A549 (cell line): Measurements from ENCODE around the gene CA9. TPM values are rescaled to one million over a fixed set of nuclear protein-coding genes. Genes with fewer than 3 reads are reported as not detected.

ENCODE experiments used
- ATAC-seq, 2 experiments: fragments of 200-7000 bp in 1 of 2; fragments of >200 bp in 1 of 2; cut with Nextera tagmentation in 1 of 2; cut with Tn5 transposase in 1 of 2; 3 replicates each; pipeline versions ENCODE4 v1.8.0 to v1.9.1; 2018 to 2020; ENCODE audit warnings: mild to moderate bottlenecking in 1 of 2, moderate library complexity in 1 of 2
- CTCF ChIA-PET: fragments of 300-600 bp; sonication (Branson Sonifier 250); formaldehyde crosslinking; extraction: SDS; loops from one replicate; lab custom pipeline; 2021; ENCODE audit warnings: antibody characterized with exemption, inconsistent platforms; lab: Yijun Ruan, JAX
- POLR2A ChIA-PET: fragments of 350-600 bp; formaldehyde crosslinking; extraction: SDS; loops from one replicate; lab custom pipeline; 2021; ENCODE audit warnings: antibody characterized with exemption, inconsistent platforms; lab: Yijun Ruan, JAX
- DNase-seq, 2 experiments: peaks; one replicate each; pipeline versions ENCODE4 v3.0.0 to v3.0.0-alpha.2; 2011 to 2016; ENCODE audit warnings: low read depth in 1 of 2, low spot score in 1 of 2
- FAIRE-seq: peaks from 2 replicates; lab custom pipeline; 2011; peaks lifted over from hg19 to GRCh38; lab: Jason Lieb, UNC
- H3K27ac ChIP-seq, 2 experiments: fragments of >200 bp; sonication (Bioruptor Twin); formaldehyde crosslinking; 3 replicates each; pipeline ENCODE4 v1.5.1; 2016 to 2017
- H3K4me1 ChIP-seq: fragments of >200 bp; sonication (Bioruptor Twin); formaldehyde crosslinking; 3 replicates; pipeline ENCODE4 v1.6.1; 2016
- H3K4me2 ChIP-seq: fragments of >200 bp; sonication (Bioruptor Twin); formaldehyde crosslinking; 3 replicates; pipeline ENCODE4 v1.6.1; 2016
- H3K4me3 ChIP-seq: fragments of >200 bp; sonication (Bioruptor Twin); formaldehyde crosslinking; 3 replicates; pipeline ENCODE4 v1.5.1; 2016
- H3K9me3 ChIP-seq: fragments of >200 bp; sonication (Bioruptor Twin); formaldehyde crosslinking; 3 replicates; pipeline ENCODE4 v1.6.1; 2016
- ATOH8 ChIP-seq: fragments of 250-450 bp; sonication (Bioruptor Pico); IDR thresholded peaks from 2 replicates; pipeline ENCODE4 v1.5.0; 2020; ENCODE audit warnings: low read depth, mild to moderate bottlenecking, moderate library complexity
- ESRRA ChIP-seq: fragments of 150-350 bp; IDR thresholded peaks from 2 replicates; pipeline ENCODE4 v1.6.1; 2014; ENCODE audit warnings: mild to moderate bottlenecking, low read length, borderline replicate concordance
- FOXS1 ChIP-seq: fragments of 250-450 bp; sonication (Bioruptor Pico); IDR thresholded peaks from 2 replicates; pipeline ENCODE4 v1.5.0; 2020; ENCODE audit warnings: mild to moderate bottlenecking, moderate library complexity
- HES2 ChIP-seq: fragments of >200 bp; sonication (Bioruptor Twin); formaldehyde crosslinking; IDR thresholded peaks from 2 replicates; pipeline ENCODE4 v1.6.1; 2016
- HEYL ChIP-seq: fragments of 250-450 bp; sonication (Bioruptor Pico); IDR thresholded peaks from 2 replicates; pipeline ENCODE4 v1.8.0; 2021; ENCODE audit warnings: mild to moderate bottlenecking, moderate library complexity
- HMGXB4 ChIP-seq: fragments of 250-450 bp; sonication (Bioruptor Pico); IDR thresholded peaks from 2 replicates; pipeline ENCODE4 v1.5.0; 2021; ENCODE audit warnings: mild to moderate bottlenecking, moderate library complexity, borderline replicate concordance
- HOXA7 ChIP-seq: fragments of 250-450 bp; sonication (Bioruptor Pico); IDR thresholded peaks from 2 replicates; pipeline ENCODE4 v1.5.0; 2020; ENCODE audit warnings: mild to moderate bottlenecking, moderate library complexity
- HOXB13 ChIP-seq: fragments of 250-450 bp; sonication (Bioruptor Pico); IDR thresholded peaks from 2 replicates; pipeline ENCODE4 v1.5.0; 2020; ENCODE audit warnings: low read depth, mild to moderate bottlenecking, moderate library complexity
- JUNB ChIP-seq: fragments of >200 bp; sonication (Bioruptor Twin); formaldehyde crosslinking; IDR thresholded peaks from 2 replicates; pipeline ENCODE4 v1.6.1; 2016
- KDM1A ChIP-seq: fragments of 200-600 bp; sonication (generic); IDR thresholded peaks from 2 replicates; pipeline ENCODE4 v1.6.1; 2016; ENCODE audit warnings: low read depth, mild to moderate bottlenecking
- KDM5A ChIP-seq: fragments of 200-600 bp; sonication (generic); IDR thresholded peaks from 2 replicates; pipeline ENCODE4 v1.6.1; 2016; ENCODE audit warnings: antibody characterized with exemption, mild to moderate bottlenecking
- NPAS2 ChIP-seq: fragments of 250-450 bp; sonication (Bioruptor Pico); IDR thresholded peaks from 2 replicates; pipeline ENCODE4 v1.8.0; 2022; ENCODE audit warnings: mild to moderate bottlenecking, moderate library complexity, borderline replicate concordance
- PBX3 ChIP-seq: IDR thresholded peaks from 2 replicates; pipeline ENCODE4 v1.6.1; 2012
- RCOR1 ChIP-seq: fragments of 150-350 bp; IDR thresholded peaks from 2 replicates; pipeline ENCODE4 v1.6.1; 2014; ENCODE audit warnings: antibody characterized with exemption, low read length, low read depth
- REST ChIP-seq: fragments of 200-600 bp; sonication (generic); IDR thresholded peaks from 2 replicates; pipeline ENCODE4 v1.6.1; 2016; ENCODE audit warnings: antibody characterized with exemption, mild to moderate bottlenecking, moderate library complexity
- RNF2 ChIP-seq: fragments of 200-600 bp; sonication (generic); IDR thresholded peaks from 2 replicates; pipeline ENCODE4 v1.6.1; 2016; ENCODE audit warnings: low read depth, mild to moderate bottlenecking, antibody characterized with exemption, moderate library complexity, borderline replicate concordance
- TP53 ChIP-seq: fragments of 250-450 bp; sonication (Bioruptor Pico); IDR thresholded peaks from 2 replicates; pipeline ENCODE4 v1.5.0; 2021; ENCODE audit warnings: mild to moderate bottlenecking, moderate library complexity
- WGBS: methylation state at CpG from one replicate; pipeline ENCODE4 v1.1.6; 2017; ENCODE audit errors: missing lambda C conversion rate; 5-methylcytosine and 5-hydroxymethylcytosine counted together
- polyA plus RNA-seq, 4 experiments: library from polyadenylated mRNA; depleted of rRNA in 3 of 4; stranded (reverse); fragments of >200 nt; fragmentation: RNase III in 1 of 4; extraction: RNeasy Plus Mini Kit Qiagen cat#74134 plus additional on column Dnase treatment in 1 of 4; gene quantifications; 2 replicates in 3 of 4; 3 replicates in 1 of 4; pipeline ENCODE4 v1.2.3, GENCODE V29; 2011 to 2017
- small RNA-seq, 6 experiments: library from RNA; depleted of rRNA; stranded (forward); fragments of <200 nt; gene quantifications; one replicate each; pipeline ENCODE3, GENCODE V24; 2012
- TF ChIP-seq, protein P1 (sequence below): fragments of 150-350 bp; IDR thresholded peaks from 2 replicates; pipeline ENCODE4 v1.6.1; 2014; ENCODE audit warnings: low read depth, mild to moderate bottlenecking, low read length

Gene CA9
- polyA plus RNA-seq, 2 of the 4 experiments (the other 2 are of a cell fraction): 4.5 to 16.3 TPM

GRCh38 chr9:35730486-35730854 is 56.7 kb downstream of the CA9 start:
- H3K9me3 ChIP-seq: no peaks in the 10 kb centered on the region
- CTCF ChIA-PET: interaction anchor here (0.9 to 31.4 kb wide), 15 partner anchors 9 to 614 kb away, joined by 3 to 758 read pairs (median 20); partner anchors contain the start of genes ARHGEF39, CCDC107, GBA2 and MSMP
- H3K4me1 ChIP-seq: peaks cover 54% of the 10 kb centered on the region
- H3K4me2 ChIP-seq: peak overlapping the region; percentile 74
- H3K27ac ChIP-seq: peak overlapping the region; percentile 95 to 96; a peak in 5 of 6 replicates
- WGBS: 90% methylated on average over 2 of the region's 2 CpGs
- TF ChIP-seq KDM5A: no peak
- TF ChIP-seq REST: no peak
- TF ChIP-seq HES2: no peak
- no peak for TF ChIP-seq RCOR1
- no peak for TF ChIP-seq JUNB
- no peak for TF ChIP-seq RNF2
- TF ChIP-seq FOXS1 (CRISPR knock-in tag): no peak
- no peak for TF ChIP-seq ESRRA
- no peak for TF ChIP-seq HOXB13 (CRISPR knock-in tag)
- no peak for TF ChIP-seq KDM1A
- TF ChIP-seq, protein P1, sequence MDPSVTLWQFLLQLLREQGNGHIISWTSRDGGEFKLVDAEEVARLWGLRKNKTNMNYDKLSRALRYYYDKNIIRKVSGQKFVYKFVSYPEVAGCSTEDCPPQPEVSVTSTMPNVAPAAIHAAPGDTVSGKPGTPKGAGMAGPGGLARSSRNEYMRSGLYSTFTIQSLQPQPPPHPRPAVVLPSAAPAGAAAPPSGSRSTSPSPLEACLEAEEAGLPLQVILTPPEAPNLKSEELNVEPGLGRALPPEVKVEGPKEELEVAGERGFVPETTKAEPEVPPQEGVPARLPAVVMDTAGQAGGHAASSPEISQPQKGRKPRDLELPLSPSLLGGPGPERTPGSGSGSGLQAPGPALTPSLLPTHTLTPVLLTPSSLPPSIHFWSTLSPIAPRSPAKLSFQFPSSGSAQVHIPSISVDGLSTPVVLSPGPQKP: no peak
- TF ChIP-seq TP53: no peak
- TF ChIP-seq PBX3: no peak
- TF ChIP-seq HMGXB4 (CRISPR knock-in tag): no peak
- TF ChIP-seq HOXA7 (CRISPR knock-in tag): no peak
- no peak for TF ChIP-seq ATOH8
- TF ChIP-seq HEYL (CRISPR knock-in tag): no peak
- no peak for TF ChIP-seq NPAS2 (CRISPR knock-in tag)
- ATAC-seq (no peak), DNase-seq (no peak), FAIRE-seq (no peak)
- POLR2A ChIA-PET: interaction anchor here (0.9 to 3.6 kb wide), 5 partner anchors 17 to 126 kb away, joined by 3 to 41 read pairs (median 17); partner anchors contain the start of genes ARHGEF39, CCDC107, GBA2 and RGP1
- peak overlapping the region; percentile 87 for H3K4me3 ChIP-seq

Small RNAs within 50 kb of the gene (small RNA-seq; reads per million reads assigned to genes)
- gene RMRP (0 reads per million in 6 experiments), gene RN7SL22P (0 reads per million in 6 experiments)

Other genes starting within 250 kb of the CA9 start
- 15.9 and 16.8 TPM in 2 replicates for gene RUSC2, start 183.8 kb upstream of the CA9 start, polyA plus RNA-seq (2011; rRNA removed)
- 21.0 to 21.6 TPM (median 21.2 TPM) in 3 replicates for gene RUSC2, start 183.8 kb upstream of the CA9 start, polyA plus RNA-seq (2017; fragmentation: RNase III; extraction: RNeasy Plus Mini Kit Qiagen cat#74134 plus additional on column Dnase treatment)
- gene TESK1, start 68.7 kb upstream of the CA9 start, polyA plus RNA-seq (2011; rRNA removed): 16.5 and 17.4 TPM in 2 replicates
- gene TESK1, start 68.7 kb upstream of the CA9 start, polyA plus RNA-seq (2017; fragmentation: RNase III; extraction: RNeasy Plus Mini Kit Qiagen cat#74134 plus additional on column Dnase treatment): 29.9 to 33.0 TPM (median 30.6 TPM) in 3 replicates
- gene CD72, start 55.5 kb upstream of the CA9 start, polyA plus RNA-seq (2011; rRNA removed): 0.87 and 1.2 TPM in 2 replicates
- 0.10 to 0.55 TPM (median 0.44 TPM) in 3 replicates for gene CD72, start 55.5 kb upstream of the CA9 start, polyA plus RNA-seq (2017; fragmentation: RNase III; extraction: RNeasy Plus Mini Kit Qiagen cat#74134 plus additional on column Dnase treatment)
- not detected in 2 replicates for gene SIT1, start 23.0 kb upstream of the CA9 start, polyA plus RNA-seq (2011; rRNA removed)
- not detected in 3 replicates for gene SIT1, start 23.0 kb upstream of the CA9 start, polyA plus RNA-seq (2017; fragmentation: RNase III; extraction: RNeasy Plus Mini Kit Qiagen cat#74134 plus additional on column Dnase treatment)
- gene RMRP, start 15.9 kb upstream of the CA9 start, polyA plus RNA-seq (2011; rRNA removed): 80.2 and 257 TPM in 2 replicates
- gene RMRP, start 15.9 kb upstream of the CA9 start, polyA plus RNA-seq (2017; fragmentation: RNase III; extraction: RNeasy Plus Mini Kit Qiagen cat#74134 plus additional on column Dnase treatment): 14.7 TPM in 1 of 3 replicates, not detected in the others
- 11.0 and 13.3 TPM in 2 replicates for gene CCDC107, start 15.6 kb upstream of the CA9 start, polyA plus RNA-seq (2011; rRNA removed)
- 20.4 to 21.9 TPM (median 20.7 TPM) in 3 replicates for gene CCDC107, start 15.6 kb upstream of the CA9 start, polyA plus RNA-seq (2017; fragmentation: RNase III; extraction: RNeasy Plus Mini Kit Qiagen cat#74134 plus additional on column Dnase treatment)
- 17.6 and 21.4 TPM in 2 replicates for gene ARHGEF39, start 8.7 kb upstream of the CA9 start, polyA plus RNA-seq (2011; rRNA removed)
- gene ARHGEF39, start 8.7 kb upstream of the CA9 start, polyA plus RNA-seq (2017; fragmentation: RNase III; extraction: RNeasy Plus Mini Kit Qiagen cat#74134 plus additional on column Dnase treatment): 16.7 to 19.5 TPM (median 18.3 TPM) in 3 replicates
- 154 and 281 TPM in 2 replicates for gene TPM2, start 16.0 kb downstream of the CA9 start, polyA plus RNA-seq (2011; rRNA removed)
- 956 to 1,105 TPM (median 1,022 TPM) in 3 replicates for gene TPM2, start 16.0 kb downstream of the CA9 start, polyA plus RNA-seq (2017; fragmentation: RNase III; extraction: RNeasy Plus Mini Kit Qiagen cat#74134 plus additional on column Dnase treatment)
- 65.5 and 72.1 TPM in 2 replicates for gene TLN1, start 58.3 kb downstream of the CA9 start, polyA plus RNA-seq (2011; rRNA removed)
- gene TLN1, start 58.3 kb downstream of the CA9 start, polyA plus RNA-seq (2017; fragmentation: RNase III; extraction: RNeasy Plus Mini Kit Qiagen cat#74134 plus additional on column Dnase treatment): 108 to 119 TPM (median 117 TPM) in 3 replicates
- 33.3 and 36.0 TPM in 2 replicates for gene CREB3, start 58.7 kb downstream of the CA9 start, polyA plus RNA-seq (2011; rRNA removed)
- 51.3 to 54.0 TPM (median 51.7 TPM) in 3 replicates for gene CREB3, start 58.7 kb downstream of the CA9 start, polyA plus RNA-seq (2017; fragmentation: RNase III; extraction: RNeasy Plus Mini Kit Qiagen cat#74134 plus additional on column Dnase treatment)
- 40.0 and 47.4 TPM in 2 replicates for gene GBA2, start 75.3 kb downstream of the CA9 start, polyA plus RNA-seq (2011; rRNA removed)
- gene GBA2, start 75.3 kb downstream of the CA9 start, polyA plus RNA-seq (2017; fragmentation: RNase III; extraction: RNeasy Plus Mini Kit Qiagen cat#74134 plus additional on column Dnase treatment): 34.8 to 39.5 TPM (median 38.9 TPM) in 3 replicates
- 16.6 and 20.2 TPM in 2 replicates for gene RGP1, start 75.4 kb downstream of the CA9 start, polyA plus RNA-seq (2011; rRNA removed)
- gene RGP1, start 75.4 kb downstream of the CA9 start, polyA plus RNA-seq (2017; fragmentation: RNase III; extraction: RNeasy Plus Mini Kit Qiagen cat#74134 plus additional on column Dnase treatment): 15.0 to 16.1 TPM (median 15.3 TPM) in 3 replicates
- gene MSMP, start 80.3 kb downstream of the CA9 start, polyA plus RNA-seq (2011; rRNA removed): 0.24 TPM in 1 of 2 replicates, not detected in the other
- not detected in 3 replicates for gene MSMP, start 80.3 kb downstream of the CA9 start, polyA plus RNA-seq (2017; fragmentation: RNase III; extraction: RNeasy Plus Mini Kit Qiagen cat#74134 plus additional on column Dnase treatment)
- 18.8 and 22.8 TPM in 2 replicates for gene NPR2, start 117.7 kb downstream of the CA9 start, polyA plus RNA-seq (2011; rRNA removed)
- 7.8 to 8.2 TPM (median 7.8 TPM) in 3 replicates for gene NPR2, start 117.7 kb downstream of the CA9 start, polyA plus RNA-seq (2017; fragmentation: RNase III; extraction: RNeasy Plus Mini Kit Qiagen cat#74134 plus additional on column Dnase treatment)
- gene SPAG8, start 138.3 kb downstream of the CA9 start, polyA plus RNA-seq (2011; rRNA removed): 0.17 and 0.31 TPM in 2 replicates
- gene SPAG8, start 138.3 kb downstream of the CA9 start, polyA plus RNA-seq (2017; fragmentation: RNase III; extraction: RNeasy Plus Mini Kit Qiagen cat#74134 plus additional on column Dnase treatment): 0.45 to 0.71 TPM (median 0.54 TPM) in 3 replicates
- gene HINT2, start 141.1 kb downstream of the CA9 start, polyA plus RNA-seq (2011; rRNA removed): 46.9 and 47.3 TPM in 2 replicates
- 59.0 to 69.2 TPM (median 68.5 TPM) in 3 replicates for gene HINT2, start 141.1 kb downstream of the CA9 start, polyA plus RNA-seq (2017; fragmentation: RNase III; extraction: RNeasy Plus Mini Kit Qiagen cat#74134 plus additional on column Dnase treatment)
- not detected in 2 replicates for gene FAM221B, start 154.8 kb downstream of the CA9 start, polyA plus RNA-seq (2011; rRNA removed)
- gene FAM221B, start 154.8 kb downstream of the CA9 start, polyA plus RNA-seq (2017; fragmentation: RNase III; extraction: RNeasy Plus Mini Kit Qiagen cat#74134 plus additional on column Dnase treatment): not detected in 3 replicates
- gene TMEM8B, start 155.3 kb downstream of the CA9 start, polyA plus RNA-seq (2011; rRNA removed): 1.8 and 2.0 TPM in 2 replicates
- 1.7 to 2.4 TPM (median 2.2 TPM) in 3 replicates for gene TMEM8B, start 155.3 kb downstream of the CA9 start, polyA plus RNA-seq (2017; fragmentation: RNase III; extraction: RNeasy Plus Mini Kit Qiagen cat#74134 plus additional on column Dnase treatment)
- gene OR13J1, start 196.5 kb downstream of the CA9 start, polyA plus RNA-seq (2011; rRNA removed): not detected in 2 replicates
- gene OR13J1, start 196.5 kb downstream of the CA9 start, polyA plus RNA-seq (2017; fragmentation: RNase III; extraction: RNeasy Plus Mini Kit Qiagen cat#74134 plus additional on column Dnase treatment): not detected in 3 replicates
- 0.21 TPM in 1 of 2 replicates, not detected in the other for gene HRCT1, start 232.3 kb downstream of the CA9 start, polyA plus RNA-seq (2011; rRNA removed)
- gene HRCT1, start 232.3 kb downstream of the CA9 start, polyA plus RNA-seq (2017; fragmentation: RNase III; extraction: RNeasy Plus Mini Kit Qiagen cat#74134 plus additional on column Dnase treatment): 0.22 to 0.41 TPM in 2 of 3 replicates, not detected in the other
- 0.05 TPM in 1 of 2 replicates, not detected in the other for gene SPAAR, start 235.6 kb downstream of the CA9 start, polyA plus RNA-seq (2011; rRNA removed)
- gene SPAAR, start 235.6 kb downstream of the CA9 start, polyA plus RNA-seq (2017; fragmentation: RNase III; extraction: RNeasy Plus Mini Kit Qiagen cat#74134 plus additional on column Dnase treatment): not detected in 3 replicates